Measurements from ENCODE around the gene KCNMB1. TPM values are rescaled to one million over a fixed set of nuclear protein-coding genes. Genes with fewer than 3 reads are reported as not detected.

The KCNMB1 gene
- total RNA-seq, 4 donors from 2014 or later: 0.20 to 0.29 (median 0.25) TPM

DNA sequence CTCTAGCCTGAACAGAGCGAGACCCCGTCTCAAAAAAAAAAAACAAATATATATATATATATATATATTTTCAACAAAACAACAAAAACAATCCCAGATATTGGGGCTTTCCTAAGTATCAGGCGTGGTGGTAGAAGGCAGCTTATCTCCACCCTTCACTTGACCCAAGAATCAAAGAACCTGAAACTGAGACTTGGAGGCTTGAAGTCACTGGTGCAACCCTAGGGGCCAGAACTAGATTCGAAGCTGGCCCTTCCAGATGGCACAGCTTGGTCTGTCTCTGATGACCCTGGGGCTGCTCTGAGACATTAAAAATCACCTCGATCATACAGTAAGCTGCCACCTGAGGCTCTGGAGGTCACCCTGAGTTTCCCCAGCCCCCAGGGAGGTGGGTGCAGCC lies 1.3 kb upstream of the KCNMB1 start:
- H3K4me1 ChIP-seq: no peaks in the 10 kb centered on the region
- intact Hi-C loops (cut with DNase I): no loop called here
- H3K9me3 ChIP-seq: no peaks in the 10 kb centered on the region
- DNase-seq: no peak
- no peaks in the 10 kb centered on the region for H3K36me3 ChIP-seq
- TF ChIP-seq POLR2A (IDR thresholded peaks at IDR 0.05): no peak
- TF ChIP-seq, protein P1, sequence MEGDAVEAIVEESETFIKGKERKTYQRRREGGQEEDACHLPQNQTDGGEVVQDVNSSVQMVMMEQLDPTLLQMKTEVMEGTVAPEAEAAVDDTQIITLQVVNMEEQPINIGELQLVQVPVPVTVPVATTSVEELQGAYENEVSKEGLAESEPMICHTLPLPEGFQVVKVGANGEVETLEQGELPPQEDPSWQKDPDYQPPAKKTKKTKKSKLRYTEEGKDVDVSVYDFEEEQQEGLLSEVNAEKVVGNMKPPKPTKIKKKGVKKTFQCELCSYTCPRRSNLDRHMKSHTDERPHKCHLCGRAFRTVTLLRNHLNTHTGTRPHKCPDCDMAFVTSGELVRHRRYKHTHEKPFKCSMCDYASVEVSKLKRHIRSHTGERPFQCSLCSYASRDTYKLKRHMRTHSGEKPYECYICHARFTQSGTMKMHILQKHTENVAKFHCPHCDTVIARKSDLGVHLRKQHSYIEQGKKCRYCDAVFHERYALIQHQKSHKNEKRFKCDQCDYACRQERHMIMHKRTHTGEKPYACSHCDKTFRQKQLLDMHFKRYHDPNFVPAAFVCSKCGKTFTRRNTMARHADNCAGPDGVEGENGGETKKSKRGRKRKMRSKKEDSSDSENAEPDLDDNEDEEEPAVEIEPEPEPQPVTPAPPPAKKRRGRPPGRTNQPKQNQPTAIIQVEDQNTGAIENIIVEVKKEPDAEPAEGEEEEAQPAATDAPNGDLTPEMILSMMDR (IDR thresholded peaks at IDR 0.05): no peak
- H3K27me3 ChIP-seq: no peaks in the 10 kb centered on the region
- 84 to 89% methylated on average over 4 to 5 of the region's 5 CpGs for WGBS, 2 donors
- no peak overlapping the region for H3K4me3 ChIP-seq (replicated peaks in 1 of 3)
- no peak overlapping the region for H3K27ac ChIP-seq

DNA sequence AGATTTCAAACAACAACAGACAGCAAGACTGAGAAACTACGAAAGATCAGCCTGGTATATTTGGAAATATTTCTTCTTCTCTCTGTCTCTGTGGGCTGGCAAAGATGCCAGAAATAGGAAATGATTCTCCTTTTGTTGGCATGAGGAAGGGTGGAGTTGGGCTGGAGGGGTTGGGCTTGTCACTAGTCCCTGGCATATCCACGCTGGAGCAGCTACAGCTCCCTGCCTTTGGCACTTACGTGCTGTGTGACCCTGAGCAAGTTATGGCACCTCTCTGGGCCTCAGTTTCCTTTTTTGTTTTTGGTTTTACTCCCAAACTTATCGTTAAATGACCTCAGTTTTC lies 354 bp upstream of the KCNMB1 start:
- no peak for DNase-seq

GRCh38 chr5:170387775-170388639 lies 1.2 kb downstream of the KCNMB1 start:
- Histone ChIP-seq H3K27me3 (no peaks in the 10 kb centered on the region), H3K9me3 (no peaks in the 10 kb centered on the region), H3K4me1 (no peaks in the 10 kb centered on the region), H3K27ac (no peak overlapping the region), H3K4me3 (replicated peaks in 1 of 3) (no peak overlapping the region), H3K36me3 (no peaks in the 10 kb centered on the region)
- intact Hi-C loops (cut with DNase I): no loop called here
- TF ChIP-seq, protein P1 (IDR thresholded peaks at IDR 0.05): no peak
- TF ChIP-seq POLR2A (IDR thresholded peaks at IDR 0.05): no peak
- WGBS, 2 donors: 57 to 61% methylated on average over 5 to 6 of the region's 6 CpGs
- DNase-seq: peak; percentile 28 to 38

More for the DNA sequence above, 354 bp upstream of the KCNMB1 start:
- TF ChIP-seq POLR2A (IDR thresholded peaks at IDR 0.05): no peak
- TF ChIP-seq, protein P1 (IDR thresholded peaks at IDR 0.05): no peak
- no peaks in the 10 kb centered on the region for H3K4me1 ChIP-seq
- 74 to 77% methylated on average over 4 of the region's 4 CpGs for WGBS, 2 donors
- no peaks in the 10 kb centered on the region for H3K27me3 ChIP-seq
- no peaks in the 10 kb centered on the region for H3K36me3 ChIP-seq
- no peak overlapping the region for H3K4me3 ChIP-seq (replicated peaks in 1 of 3)
- H3K27ac ChIP-seq: no peak overlapping the region
- H3K9me3 ChIP-seq: no peaks in the 10 kb centered on the region
- intact Hi-C loops (cut with DNase I): no loop called here

DNA sequence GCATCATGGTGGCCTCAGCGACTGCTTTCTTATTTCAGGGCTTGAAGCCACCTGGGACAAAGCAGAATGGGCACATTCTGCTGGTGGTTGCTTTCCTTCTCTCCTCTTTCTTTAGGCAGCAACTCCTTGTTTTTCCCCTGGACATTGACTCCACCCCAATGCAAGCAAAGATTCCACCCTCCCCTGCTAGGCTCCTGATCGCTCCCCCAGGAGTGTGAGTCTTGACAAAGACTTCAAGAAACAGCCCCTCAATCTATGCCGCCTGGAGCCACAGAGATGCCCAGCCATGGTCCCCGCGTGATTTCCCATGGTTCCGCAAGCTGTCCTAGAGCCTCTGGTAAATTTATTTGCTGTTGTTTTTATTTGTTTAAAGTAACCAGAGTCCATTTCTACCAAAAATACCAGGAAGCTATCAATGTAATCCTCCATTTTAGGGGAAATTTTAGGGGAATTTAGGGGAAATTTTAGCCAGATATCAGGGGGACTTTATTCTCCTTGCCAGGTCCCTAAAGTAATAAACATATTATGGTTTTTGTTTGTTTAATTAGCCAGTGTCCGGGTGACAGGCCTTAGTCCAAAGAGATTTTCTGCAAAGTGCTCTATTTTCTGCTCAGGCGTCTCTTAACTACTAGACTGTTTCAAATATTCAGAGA lies 2.3 kb downstream of the KCNMB1 start:
- H3K27me3 ChIP-seq: no peaks in the 10 kb centered on the region
- 85 to 92% methylated on average over 8 of the region's 8 CpGs for WGBS, 2 donors
- H3K9me3 ChIP-seq: no peaks in the 10 kb centered on the region
- H3K27ac ChIP-seq: no peak overlapping the region
- TF ChIP-seq, protein P1 (IDR thresholded peaks at IDR 0.05): no peak
- TF ChIP-seq POLR2A (IDR thresholded peaks at IDR 0.05): no peak
- intact Hi-C loops (cut with DNase I): no loop called here
- no peaks in the 10 kb centered on the region for H3K4me1 ChIP-seq
- no peaks in the 10 kb centered on the region for H3K36me3 ChIP-seq
- DNase-seq: no peak
- no peak overlapping the region for H3K4me3 ChIP-seq (replicated peaks in 1 of 3)

GRCh38 chr5:170383227-170383626 lies 5.9 kb downstream of the KCNMB1 start:
- TF ChIP-seq, protein P1 (IDR thresholded peaks at IDR 0.05): no peak
- TF ChIP-seq POLR2A (IDR thresholded peaks at IDR 0.05): no peak
- no peaks in the 10 kb centered on the region for H3K27me3 ChIP-seq
- DNase-seq: no peak
- intact Hi-C loops (cut with DNase I): no loop called here
- no peak overlapping the region for H3K4me3 ChIP-seq (replicated peaks in 1 of 3)
- 50 to 55% methylated on average over 5 of the region's 5 CpGs for WGBS, 2 donors
- no peak overlapping the region for H3K27ac ChIP-seq
- no peaks in the 10 kb centered on the region for H3K36me3 ChIP-seq
- H3K9me3 ChIP-seq: no peaks in the 10 kb centered on the region
- H3K4me1 ChIP-seq: no peaks in the 10 kb centered on the region

Data from thyroid gland (tissue), 4 donors.